Measurements from ENCODE around the gene IRAK2.

IRAK2 gene

GRCh38 chr3:10140996-10141546, 23.6 kb upstream of the IRAK2 start:
- Histone ChIP-seq H3K36me3 (ENCODE audit: insufficient read depth, low read length) (peaks cover 26% of the 10 kb centered on the region), H3K9ac (ENCODE audit: low read depth, low read length) (peak overlapping the region; percentile 87), H3K79me2 (ENCODE audit: insufficient read depth, low read length) (peaks cover 47% of the 10 kb centered on the region), H3K27ac (ENCODE audit: low read length) (peak overlapping the region; percentile 79), H4K20me1 (ENCODE audit: insufficient read depth, low read length) (peaks cover 29% of the 10 kb centered on the region), H3K4me2 (ENCODE audit: insufficient read depth, low read length) (peak overlapping the region; percentile 87), H3K27me3 (ENCODE audit: insufficient read depth, low read length, poor library complexity) (no peaks in the 10 kb centered on the region), H3K4me3 (ENCODE audit: low read depth in 1 of 2, low read length in 2 of 2) (peak overlapping the region in 1 of 2 experiments; percentile 87; a peak in 2 of 4 replicates), H2AFZ (ENCODE audit: low read depth, low read length) (peak overlapping the region; percentile 86), H3K9me3 (ENCODE audit: insufficient read depth, low read length, severe bottlenecking) (no peaks in the 10 kb centered on the region), H3K4me1 (ENCODE audit: insufficient read depth, low read length) (peaks cover 39% of the 10 kb centered on the region)
- TF ChIP-seq, protein P1, sequence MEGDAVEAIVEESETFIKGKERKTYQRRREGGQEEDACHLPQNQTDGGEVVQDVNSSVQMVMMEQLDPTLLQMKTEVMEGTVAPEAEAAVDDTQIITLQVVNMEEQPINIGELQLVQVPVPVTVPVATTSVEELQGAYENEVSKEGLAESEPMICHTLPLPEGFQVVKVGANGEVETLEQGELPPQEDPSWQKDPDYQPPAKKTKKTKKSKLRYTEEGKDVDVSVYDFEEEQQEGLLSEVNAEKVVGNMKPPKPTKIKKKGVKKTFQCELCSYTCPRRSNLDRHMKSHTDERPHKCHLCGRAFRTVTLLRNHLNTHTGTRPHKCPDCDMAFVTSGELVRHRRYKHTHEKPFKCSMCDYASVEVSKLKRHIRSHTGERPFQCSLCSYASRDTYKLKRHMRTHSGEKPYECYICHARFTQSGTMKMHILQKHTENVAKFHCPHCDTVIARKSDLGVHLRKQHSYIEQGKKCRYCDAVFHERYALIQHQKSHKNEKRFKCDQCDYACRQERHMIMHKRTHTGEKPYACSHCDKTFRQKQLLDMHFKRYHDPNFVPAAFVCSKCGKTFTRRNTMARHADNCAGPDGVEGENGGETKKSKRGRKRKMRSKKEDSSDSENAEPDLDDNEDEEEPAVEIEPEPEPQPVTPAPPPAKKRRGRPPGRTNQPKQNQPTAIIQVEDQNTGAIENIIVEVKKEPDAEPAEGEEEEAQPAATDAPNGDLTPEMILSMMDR (IDR thresholded peaks at IDR 0.05; ENCODE audit: borderline replicate concordance, extremely low read depth, low read length, poor library complexity, severe bottlenecking), result no peak
- TF ChIP-seq EZH2 (IDR thresholded peaks at IDR 0.05; ENCODE audit: borderline replicate concordance, low read depth, low read length, severe bottlenecking), result no peak
- no peak for ATAC-seq (ENCODE audit: insufficient read depth, low read depth)
- DNase-seq, result no peak

- Histone ChIP-seq H3K36me3 (ENCODE audit: insufficient read depth, low read length) (peaks cover 43% of the 10 kb centered on the region), H3K79me2 (ENCODE audit: insufficient read depth, low read length) (peaks cover 64% of the 10 kb centered on the region), H3K9ac (ENCODE audit: low read depth, low read length) (peak overlapping the region; percentile 87), H3K4me1 (ENCODE audit: insufficient read depth, low read length) (peaks cover 46% of the 10 kb centered on the region), H3K27me3 (ENCODE audit: insufficient read depth, low read length, poor library complexity) (no peaks in the 10 kb centered on the region), H3K4me3 (ENCODE audit: low read depth in 1 of 2, low read length in 2 of 2) (peak overlapping the region; percentile 56 to 87; a peak in 3 of 4 replicates), H4K20me1 (ENCODE audit: insufficient read depth, low read length) (peaks cover 42% of the 10 kb centered on the region), H2AFZ (ENCODE audit: low read depth, low read length) (no peak overlapping the region), H3K4me2 (ENCODE audit: insufficient read depth, low read length) (peak overlapping the region; percentile 87), H3K27ac (ENCODE audit: low read length) (peak overlapping the region; percentile 70), H3K9me3 (ENCODE audit: insufficient read depth, low read length, severe bottlenecking) (no peaks in the 10 kb centered on the region)
- TF ChIP-seq EZH2 (IDR thresholded peaks at IDR 0.05; ENCODE audit: borderline replicate concordance, low read depth, low read length, severe bottlenecking), result no peak
- TF ChIP-seq, protein P1 (IDR thresholded peaks at IDR 0.05; ENCODE audit: borderline replicate concordance, extremely low read depth, low read length, poor library complexity, severe bottlenecking), result no peak
- DNase-seq (peak; percentile 57), ATAC-seq (ENCODE audit: insufficient read depth, low read depth) (peak; percentile 46)
Measured at GRCh38 chr3:10142707-10143560, 21.8 kb upstream of the IRAK2 start.

DNA sequence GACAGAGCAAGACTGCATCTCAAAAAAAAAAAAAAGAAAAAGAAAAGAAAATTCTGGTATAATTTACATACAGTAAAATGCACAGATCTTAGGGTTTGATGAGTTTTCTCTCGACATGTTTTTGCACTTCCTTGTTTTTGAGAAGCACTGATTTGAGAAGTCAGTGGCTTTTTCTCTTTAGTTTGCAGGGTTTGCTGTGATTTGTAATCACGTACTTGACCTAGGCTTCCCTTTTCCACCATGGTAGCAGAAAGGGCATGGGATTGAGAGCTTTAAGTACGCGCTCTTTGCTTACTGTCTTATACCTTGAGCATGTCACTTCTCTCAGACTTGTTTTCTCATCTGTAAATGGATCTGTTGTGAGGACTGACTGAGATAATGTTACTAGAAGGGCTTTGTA, 19.0 kb upstream of the IRAK2 start:
- no peak for DNase-seq
- Histone ChIP-seq H3K27me3 (ENCODE audit: insufficient read depth, low read length, poor library complexity) (no peaks in the 10 kb centered on the region), H3K36me3 (ENCODE audit: insufficient read depth, low read length) (peaks cover 69% of the 10 kb centered on the region), H3K27ac (ENCODE audit: low read length) (no peak overlapping the region), H4K20me1 (ENCODE audit: insufficient read depth, low read length) (peaks cover 49% of the 10 kb centered on the region), H3K79me2 (ENCODE audit: insufficient read depth, low read length) (peaks cover 73% of the 10 kb centered on the region), H3K9me3 (ENCODE audit: insufficient read depth, low read length, severe bottlenecking) (no peaks in the 10 kb centered on the region), H3K4me3 (ENCODE audit: low read depth in 1 of 2, low read length in 2 of 2) (no peak overlapping the region; a peak in 1 of 4 replicates), H2AFZ (ENCODE audit: low read depth, low read length) (no peak overlapping the region), H3K4me2 (ENCODE audit: insufficient read depth, low read length) (peak overlapping the region; percentile 47; the same call in 1 of the 2 replicates), H3K4me1 (ENCODE audit: insufficient read depth, low read length) (peaks cover 46% of the 10 kb centered on the region), H3K9ac (ENCODE audit: low read depth, low read length) (no peak overlapping the region)
- ATAC-seq (ENCODE audit: insufficient read depth, low read depth), result no peak
- TF ChIP-seq, protein P1 (IDR thresholded peaks at IDR 0.05; ENCODE audit: borderline replicate concordance, extremely low read depth, low read length, poor library complexity, severe bottlenecking), result no peak
- no peak for TF ChIP-seq EZH2 (IDR thresholded peaks at IDR 0.05; ENCODE audit: borderline replicate concordance, low read depth, low read length, severe bottlenecking)

Data from DND-41 (cell line).